NCI-H2171 treated with DMSO at 0.1 percent for 48 hours (cell line): ENCODE data around the gene IL10RB.
A peak's percentile ranks its signal among the peaks of the same experiment; 100 is the strongest.
"Not testable (repeated sequence)": the region's sequence is repeated elsewhere in the genome, so short reads cannot be mapped to it uniquely, and the experiment has no call there.

Experiments used
- DNase-seq: peaks from one replicate; lab custom pipeline; 2025; lab: John Stamatoyannopoulos, UW

The IL10RB gene

DNA sequence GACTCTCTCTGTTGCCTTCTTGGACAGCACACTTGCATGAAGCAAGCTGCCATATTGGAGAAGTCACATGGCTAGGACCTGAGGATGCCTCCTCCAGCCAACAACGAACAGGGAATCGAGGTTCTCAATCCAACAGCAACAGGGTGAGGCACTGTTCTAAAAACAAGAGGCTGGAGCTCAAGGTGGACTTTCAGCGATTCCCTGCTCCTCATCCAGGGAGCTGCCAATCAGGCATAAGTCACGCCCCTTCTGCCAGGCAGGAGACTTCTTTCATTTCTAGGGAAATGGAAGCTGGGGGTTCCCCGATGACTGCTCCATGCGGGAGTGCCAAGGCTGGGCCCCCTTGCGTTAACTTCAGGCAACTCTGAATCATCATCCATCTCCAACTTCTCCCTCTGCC is 35.9 kb downstream of the IL10RB start:
- no peak for DNase-seq

DNA sequence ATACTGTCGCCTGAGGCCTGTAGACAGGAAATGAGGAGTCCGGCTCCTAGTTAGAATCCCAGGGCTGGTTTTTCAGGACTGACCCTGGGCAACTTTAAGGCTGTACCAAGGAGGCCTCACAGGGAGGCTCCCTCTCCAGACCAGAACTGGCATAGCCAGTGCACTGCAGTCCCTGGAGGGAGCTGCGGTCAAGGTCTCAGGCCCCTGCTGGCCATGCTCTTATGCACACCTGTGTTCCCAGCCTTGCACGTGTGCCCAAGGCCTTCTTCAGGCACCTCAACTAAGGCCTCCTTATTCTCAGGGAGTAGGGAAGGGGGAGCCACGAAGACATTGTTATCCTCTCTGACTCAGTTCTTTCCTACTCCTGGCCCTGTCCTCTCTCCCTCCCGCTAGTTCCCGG is 36.6 kb downstream of the IL10RB start:
- no peak for DNase-seq

DNA sequence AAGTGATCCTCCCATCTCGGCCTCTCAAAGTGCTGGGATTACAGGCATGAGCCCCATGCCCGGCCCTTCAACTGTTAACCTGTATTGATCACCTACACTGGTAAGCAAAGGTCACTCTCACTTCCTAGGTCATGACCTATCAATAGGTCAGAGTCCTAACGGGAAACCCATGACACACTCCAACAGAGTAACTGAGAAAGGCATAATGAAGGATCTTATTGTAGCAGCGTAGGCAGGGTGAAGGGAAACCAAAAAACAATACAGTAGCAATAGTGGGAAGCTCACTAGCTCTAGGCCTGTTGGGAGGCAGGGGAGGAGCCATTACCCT is 39.1 kb downstream of the IL10RB start:
- no peak for DNase-seq

DNA sequence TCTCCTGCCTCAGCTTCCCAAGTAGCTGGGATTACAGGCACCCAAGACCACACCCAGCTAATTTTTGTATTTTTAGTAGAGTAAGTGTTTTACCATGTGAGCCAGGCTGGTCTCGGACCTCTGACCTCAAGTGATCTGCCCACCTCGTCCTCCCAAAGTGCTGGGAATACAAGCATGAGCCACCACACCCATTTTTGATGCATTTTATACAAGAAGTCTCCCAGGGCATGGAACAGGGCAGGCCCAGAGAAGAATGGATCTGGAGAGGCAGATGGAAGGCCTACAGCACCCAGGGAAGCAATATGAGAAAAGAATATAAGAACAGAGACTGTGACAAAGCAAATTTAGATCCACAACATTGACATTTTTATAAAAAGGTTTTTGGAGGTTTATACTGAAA is 39.8 kb downstream of the IL10RB start:
- no peak for DNase-seq

DNA sequence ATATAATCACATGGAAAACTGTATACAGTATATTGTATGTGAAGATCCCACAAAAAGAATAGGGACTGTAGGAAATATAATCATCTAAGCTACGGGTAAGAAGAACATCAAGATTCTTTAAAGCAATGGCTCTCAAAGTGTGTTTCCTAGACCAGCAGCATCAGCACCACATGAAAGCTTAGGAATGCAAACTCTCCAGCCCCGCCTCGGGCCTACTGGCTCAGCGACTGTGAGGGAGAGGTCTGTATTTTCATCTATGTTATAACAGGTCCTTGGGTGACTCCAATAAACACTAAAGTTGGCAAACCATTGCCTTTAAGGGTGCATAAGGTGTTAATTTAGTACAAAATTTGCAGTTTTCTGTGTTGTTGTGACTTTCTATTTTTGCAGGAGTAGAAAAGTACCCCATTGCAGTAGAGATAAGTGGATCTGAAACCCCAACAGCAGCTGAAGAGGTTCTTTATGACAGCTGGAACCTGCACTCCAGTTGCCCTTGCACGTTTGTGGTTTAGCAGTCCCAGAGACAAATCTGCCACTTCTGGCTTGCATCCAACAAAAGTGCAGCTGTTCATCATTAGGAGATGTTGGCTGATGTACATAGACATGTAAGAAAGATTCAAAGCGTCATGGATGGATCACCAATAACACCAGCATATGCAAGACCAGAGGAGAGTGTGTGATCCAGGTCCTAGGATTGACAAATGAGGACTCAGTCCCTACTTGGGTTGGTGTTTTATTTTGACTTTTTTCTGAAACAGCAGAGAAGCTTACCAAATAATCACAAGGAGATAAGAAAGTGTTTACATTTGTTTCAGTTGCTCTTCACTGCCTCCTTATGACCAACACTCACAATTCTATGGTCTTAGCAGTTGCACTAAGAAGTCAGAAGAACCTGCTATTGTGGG is 42.7 kb downstream of the IL10RB start:
- DNase-seq, result peak; percentile 97

DNA sequence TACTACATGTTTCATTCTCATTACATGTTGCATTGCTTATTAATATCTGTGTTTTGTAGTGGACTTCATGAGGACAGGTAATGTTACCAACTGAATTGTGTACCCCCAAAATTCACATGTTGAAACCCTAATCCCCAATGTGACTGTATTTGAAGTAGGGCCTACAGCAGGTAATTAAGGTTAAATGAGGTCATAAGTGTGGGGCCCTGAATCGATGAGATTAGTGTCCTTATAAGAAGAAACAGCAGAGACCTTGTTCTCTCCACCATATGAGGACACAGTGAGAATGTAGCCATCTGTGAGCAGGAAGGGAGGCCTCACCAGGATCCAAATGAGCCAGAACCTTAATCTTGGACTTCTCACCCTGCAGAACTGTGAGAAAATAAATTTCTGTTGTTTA is 43.6 kb downstream of the IL10RB start:
- DNase-seq, result no peak

DNA sequence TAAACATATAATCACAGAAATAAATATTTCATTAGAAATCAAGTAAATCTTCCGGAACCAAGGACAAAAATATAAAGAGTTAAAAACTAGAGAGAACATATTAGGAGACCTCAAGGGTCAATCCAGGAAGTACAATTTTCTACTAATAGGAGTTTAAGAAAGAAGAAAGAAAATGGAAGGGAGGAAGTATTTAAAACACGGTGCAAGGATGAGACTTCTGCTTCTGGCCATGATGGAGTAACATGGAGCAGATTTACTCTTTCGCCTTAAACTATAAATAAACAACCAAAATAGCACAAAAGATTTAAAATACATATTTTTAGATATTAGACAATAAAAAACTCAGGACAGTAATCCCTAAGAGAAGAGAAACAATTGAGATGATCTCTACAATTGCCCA is 46.0 kb downstream of the IL10RB start:
- DNase-seq, result no peak

DNA sequence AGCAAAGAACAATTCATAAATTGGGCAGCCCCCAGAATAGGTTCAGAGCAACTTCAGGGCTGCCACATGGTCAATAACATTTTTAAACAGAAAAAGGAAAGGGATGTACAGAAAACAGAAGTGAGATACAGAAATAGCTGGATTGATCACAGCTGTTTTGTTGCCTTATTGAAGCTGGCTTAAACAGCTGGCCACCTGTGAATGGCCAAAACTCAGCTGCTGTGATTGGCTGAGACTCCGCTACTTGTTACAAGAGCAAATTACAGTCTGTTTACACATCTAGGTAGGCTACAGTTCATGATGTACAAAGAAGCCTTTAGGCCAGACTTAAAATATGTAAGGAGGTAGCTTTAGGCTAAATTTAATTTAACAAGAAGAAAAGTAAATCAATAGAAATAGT is 47.0 kb downstream of the IL10RB start:
- DNase-seq, result no peak

DNA sequence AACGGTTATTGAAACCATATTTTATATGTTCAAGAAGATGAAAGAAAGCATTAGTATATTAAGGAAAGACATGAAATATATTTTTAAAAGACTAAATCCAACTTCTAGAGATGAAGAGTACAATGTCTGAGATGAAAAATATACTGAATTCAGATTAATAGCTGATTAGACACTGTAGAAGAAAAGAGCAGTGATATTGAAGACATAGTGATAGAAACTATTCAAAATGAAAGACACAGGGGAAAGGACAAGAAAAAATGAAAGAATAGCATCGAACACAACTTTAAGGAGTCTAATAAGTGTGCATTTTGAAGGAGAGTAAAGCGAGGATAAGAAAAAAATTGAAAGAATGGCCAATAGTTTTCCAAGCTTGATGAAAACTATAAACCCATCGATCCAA is 47.4 kb downstream of the IL10RB start:
- DNase-seq, result no peak

DNA sequence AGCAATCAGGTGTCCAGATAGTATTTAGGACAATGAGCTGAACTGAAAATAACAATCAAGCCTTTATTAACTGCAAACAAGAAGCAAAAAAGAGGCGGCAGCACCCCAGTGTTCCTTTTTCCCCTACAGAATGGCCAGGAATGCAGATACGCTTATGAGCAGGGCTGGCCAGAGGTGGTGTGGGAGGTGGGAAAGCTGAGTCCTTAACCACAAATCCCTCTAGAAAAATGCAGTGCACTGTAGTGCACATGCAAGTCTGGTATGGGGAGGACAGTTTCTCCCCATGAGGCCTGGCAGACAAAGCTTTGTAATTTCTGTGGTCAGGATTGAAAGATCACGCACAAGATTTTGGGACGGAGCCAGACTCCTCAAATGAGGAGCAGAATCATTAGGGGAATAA is 47.9 kb downstream of the IL10RB start:
- DNase-seq, result no peak

DNA sequence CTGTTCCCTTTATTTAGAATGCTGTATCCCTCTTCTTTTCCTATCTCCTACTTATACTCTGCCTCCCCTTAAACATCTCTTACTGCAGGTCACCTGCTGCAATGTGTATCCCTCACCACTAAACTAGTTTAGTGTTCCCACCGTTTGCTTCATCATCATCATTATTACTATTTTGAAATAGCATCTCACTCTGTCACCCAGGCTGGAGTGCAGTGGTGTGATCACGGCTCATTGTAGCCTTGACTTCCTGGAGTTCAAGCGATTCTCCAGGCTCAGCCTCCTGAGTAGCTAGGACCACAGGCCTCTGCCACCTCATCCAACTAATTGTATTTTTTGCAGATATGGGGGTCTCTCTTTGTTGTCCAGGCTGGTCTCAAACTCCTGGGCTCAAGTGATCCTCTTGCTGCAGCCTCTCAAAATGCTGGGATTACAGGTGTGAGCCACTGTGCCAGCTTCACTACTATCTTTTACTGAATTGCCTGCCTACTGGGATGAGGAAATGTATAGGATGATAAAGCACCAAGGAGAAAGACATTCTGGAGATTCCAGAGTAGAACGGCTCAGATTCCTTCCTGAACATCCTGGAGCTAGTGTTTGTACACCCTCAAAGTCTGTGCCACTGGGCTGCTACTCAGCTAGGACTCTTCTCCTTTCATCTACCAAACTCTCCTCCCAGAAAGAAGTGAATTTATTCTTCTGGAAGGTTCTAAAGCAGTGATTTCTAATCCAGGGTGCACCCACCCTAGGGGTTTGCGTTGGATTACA is 50.0 kb downstream of the IL10RB start:
- no peak for DNase-seq

DNA sequence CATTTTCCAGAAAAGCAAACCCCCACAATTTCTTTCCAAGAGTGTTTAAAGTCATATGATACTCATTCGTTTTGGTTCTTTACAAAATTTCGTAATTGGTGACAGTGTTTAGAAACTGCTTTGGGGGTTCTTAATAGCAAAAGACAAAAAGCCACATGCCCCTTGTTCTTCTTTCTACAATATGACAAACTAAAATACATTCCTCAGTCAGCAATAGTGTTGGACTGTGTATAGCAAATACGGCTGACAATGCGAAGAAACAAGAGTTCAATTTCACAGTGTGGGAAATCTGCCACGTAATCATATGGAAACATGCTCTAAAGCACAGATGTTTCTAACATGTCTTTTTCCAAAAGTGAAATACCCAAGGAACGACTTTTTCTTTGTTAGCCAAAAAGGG is 51.0 kb downstream of the IL10RB start:
- no peak for DNase-seq

DNA sequence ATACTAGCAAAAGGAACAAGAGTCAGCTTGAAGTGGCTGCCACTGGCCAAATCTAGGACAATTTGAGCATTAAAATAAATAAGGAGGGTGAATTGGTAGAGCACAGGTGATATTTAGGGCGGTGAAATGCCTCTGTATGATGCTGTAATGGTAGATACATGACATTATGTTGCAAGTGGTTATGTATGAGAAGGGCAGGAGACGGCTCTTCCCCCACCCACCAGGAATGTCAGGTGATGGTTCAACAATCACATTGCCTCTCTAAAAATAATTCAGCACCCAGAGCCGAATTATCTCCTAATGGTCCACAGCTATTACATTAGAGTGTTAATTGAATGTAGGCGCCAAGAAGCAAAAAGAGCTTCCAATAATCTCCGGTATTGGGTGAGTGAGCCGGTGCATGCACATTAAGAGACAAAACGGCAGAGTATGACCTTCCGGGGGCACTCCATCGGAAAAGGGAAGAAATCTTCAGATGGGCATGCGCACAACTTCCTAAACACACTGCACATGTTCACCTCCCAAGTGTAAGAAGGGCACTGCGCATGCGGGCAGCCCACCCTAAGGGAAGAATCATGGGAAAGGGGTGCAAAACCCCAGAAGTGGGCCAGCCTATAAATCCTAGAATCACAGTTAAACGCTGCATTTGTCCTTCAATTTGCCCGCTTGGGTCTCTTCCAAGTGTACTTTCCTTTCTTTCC is 51.8 kb downstream of the IL10RB start:
- DNase-seq, result no peak

DNA sequence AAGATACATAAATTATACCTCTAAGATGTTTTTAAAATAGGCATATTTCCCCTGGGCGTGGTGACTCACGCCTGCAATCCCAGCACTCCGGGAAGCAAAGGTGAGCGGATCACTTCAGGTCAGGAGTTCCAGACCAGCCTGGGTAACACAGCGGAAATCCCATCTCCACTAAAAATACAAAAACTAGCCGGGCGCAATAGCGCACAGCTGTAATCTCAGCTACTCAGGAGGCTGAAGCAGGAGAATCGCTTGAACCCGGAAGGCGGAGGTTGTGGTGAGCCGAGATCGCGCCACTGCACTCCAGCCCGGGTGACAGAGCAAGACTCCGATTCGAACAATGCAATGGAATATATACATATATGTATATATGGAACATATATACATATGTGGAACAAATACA is 54.8 kb downstream of the IL10RB start:
- not testable (repeated sequence) for DNase-seq

DNA sequence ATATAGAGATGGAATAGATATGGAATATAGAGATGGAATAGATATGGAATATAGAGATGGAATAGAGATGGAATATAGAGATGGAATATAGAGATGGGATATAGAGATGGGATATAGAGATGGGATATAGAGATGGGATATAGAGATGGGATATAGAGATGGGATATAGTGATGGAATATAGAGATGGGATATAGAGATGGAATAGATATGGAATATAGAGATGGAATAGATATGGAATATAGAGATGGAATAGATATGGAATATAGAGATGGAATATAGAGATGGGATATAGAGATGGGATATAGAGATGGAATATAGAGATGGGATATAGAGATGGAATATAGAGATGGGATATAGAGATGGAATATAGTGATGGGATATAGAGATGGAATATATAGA is 57.4 kb downstream of the IL10RB start:
- not testable (repeated sequence) for DNase-seq

DNA sequence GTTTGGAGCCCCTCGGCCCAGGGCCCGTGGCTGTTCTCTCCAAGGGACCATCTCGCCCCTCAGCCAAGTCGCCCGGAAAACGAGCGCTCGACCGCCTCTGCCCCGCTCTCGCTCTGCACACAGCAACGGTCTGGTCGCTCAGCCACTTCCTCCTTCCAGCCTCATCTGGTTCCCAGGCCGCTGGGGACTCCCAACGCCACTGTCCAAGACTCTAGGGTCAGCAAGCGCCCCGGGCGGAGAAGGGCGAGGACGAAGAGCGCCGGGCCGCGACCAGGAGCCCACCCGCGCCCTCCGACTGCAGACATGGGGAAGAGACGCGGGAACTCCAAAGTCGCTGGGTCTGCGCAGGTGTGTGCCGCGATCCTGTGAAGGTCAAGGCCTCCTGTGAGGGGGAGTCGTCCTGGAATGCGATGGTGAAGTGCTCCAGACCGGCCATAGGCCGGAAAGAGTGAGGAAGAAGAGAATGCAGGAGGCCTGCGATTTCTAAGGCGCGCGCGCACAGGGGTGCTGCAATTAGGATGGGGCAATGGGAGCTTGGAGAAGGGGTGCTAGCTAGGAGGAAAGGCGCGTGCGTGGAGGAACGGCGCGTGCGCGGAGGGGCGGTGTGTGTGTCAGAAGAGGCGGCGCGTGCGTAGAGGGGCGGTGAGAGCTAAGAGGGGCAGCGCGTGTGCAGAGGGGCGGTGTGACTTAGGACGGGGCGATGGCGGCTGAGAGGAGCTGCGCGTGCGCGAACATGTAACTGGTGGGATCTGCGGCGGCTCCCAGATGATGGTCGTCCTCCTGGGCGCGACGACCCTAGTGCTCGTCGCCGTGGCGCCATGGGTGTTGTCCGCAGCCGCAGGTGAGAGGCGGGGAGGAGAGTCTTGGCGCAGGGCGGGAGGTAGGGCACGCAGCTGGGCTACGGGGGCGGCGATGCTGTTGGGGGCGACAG is 58.4 kb downstream of the IL10RB start, which contains the start of gene IFNAR1:
Gene IFNAR1, plus strand, starts transcription at position 680 of the 931 bp plus-strand sequence. Its CDS starts 86 bp downstream, at position 766.
- peak; percentile 100 for DNase-seq

DNA sequence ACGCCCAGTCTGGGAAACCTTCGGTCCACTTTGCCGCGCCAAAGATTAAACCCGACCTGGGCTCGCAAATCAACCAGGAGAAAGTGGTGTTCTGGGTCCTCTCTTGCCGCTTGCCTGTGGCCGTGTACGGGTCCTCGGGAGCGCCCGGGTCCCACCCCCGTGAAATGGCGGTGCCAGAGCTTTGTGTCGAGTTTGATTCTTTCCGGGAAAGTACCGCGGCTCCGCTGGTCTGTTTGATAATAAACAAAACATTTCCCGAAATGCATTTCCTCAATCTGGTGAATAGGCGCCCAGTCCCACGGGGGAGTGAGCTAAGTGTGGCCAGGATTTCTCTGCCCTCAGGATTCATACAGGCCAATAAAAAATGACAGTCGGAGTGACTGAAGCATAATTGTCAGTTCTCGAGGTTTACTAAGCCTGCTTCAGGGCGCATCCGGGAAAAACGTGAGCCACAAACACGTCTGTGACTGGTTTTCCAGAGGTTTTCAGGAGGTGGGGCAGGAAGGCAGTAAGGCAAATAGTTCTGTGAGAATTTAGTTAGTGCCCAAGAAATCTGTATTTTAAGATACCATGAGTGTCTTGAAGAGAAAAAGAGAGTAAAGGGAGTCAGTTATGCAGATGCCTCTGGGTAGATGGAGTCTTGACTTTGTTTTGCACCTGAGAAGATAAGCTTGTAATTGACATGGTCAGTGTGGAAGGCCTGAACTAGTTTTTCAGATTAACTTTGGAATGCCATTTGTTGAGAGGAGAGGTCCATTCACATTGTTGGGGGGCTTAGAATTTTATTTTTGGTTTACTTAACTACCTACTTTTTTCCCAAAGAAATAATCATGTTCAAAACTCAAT is 59.3 kb downstream of the IL10RB start:
- DNase-seq, result peak; percentile 56

DNA sequence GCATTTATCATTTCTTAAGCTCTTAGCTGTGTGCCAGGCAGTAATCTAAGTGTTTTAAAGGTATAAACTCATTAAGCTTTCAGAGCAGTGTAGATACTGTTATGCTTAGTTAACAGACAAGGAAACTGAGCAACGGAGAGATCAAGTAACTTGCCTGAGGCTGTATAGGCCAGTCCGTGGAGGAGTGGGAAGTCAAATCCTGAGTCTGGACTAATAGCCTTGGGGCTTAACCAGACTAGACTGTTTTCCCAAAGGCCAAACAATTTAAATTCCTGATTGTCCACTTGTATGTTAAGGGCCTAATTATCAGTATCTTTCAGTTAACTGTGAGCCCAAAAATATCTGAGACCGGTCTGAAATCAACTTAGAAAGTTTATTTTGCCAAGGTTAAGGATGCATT is 61.2 kb downstream of the IL10RB start:
- no peak for DNase-seq

DNA sequence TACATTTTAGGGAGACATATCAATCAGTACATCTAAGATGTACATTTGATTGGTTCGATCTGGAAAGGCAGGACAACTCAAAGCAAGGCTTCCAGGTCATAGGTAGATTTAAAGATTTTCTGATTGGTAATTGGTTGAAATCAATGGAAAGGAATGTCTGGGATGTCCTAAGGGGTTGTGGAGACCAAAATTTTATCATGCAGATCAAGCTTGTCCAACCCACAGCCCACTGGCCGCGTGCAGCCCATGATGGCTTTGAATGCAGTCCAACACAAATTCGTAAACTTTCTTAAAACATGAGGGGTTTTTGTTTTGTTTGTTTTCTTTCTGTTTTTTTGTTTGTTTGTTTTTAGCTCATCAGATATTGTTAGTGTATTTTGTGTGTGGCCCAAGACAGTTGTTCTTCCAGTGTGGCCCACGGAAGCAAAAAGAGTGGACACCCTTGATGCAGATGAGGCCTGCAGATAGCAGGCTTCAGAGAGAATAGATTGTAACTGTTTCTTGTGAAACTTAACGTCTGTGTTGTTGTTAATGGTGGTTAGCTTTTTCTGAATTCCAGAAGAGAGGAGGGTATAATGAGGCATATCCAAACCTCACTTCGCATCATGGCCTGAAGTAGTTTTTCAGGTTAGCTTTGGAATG is 61.7 kb downstream of the IL10RB start:
- no peak for DNase-seq

DNA sequence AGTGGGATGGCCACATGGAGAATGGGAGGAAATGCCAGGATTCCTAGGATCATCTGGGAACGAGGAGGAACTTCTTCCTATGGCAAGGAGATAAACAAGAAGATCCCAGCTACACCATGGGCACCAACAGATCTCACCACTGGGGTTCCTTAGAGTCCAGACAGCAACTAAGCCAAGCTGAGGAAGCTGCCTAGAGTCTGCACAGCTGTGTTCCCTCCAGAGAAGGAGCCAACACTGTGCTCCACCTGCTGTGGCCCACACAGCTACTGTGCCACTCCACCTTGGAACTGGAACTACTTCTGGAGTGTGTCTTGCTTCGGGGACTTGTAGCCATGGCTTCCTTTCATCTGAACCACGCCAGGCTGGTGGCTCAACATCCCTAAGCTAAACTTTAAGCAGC is 64.6 kb downstream of the IL10RB start:
- no peak for DNase-seq
